Cardiac fibroblast (primary cell): ENCODE results near the gene ARHGDIA.

Experiments used
- DNase-seq, 2 donors: peaks; one replicate each; pipeline versions ENCODE4 v3.0.0 to v3.0.0-alpha.2; 2010; ENCODE audit warnings: low read depth in 2 of 2
- H3K4me3 ChIP-seq, 2 donors: replicated peaks in 1 of 2; 1 replicate in 1 of 2; 2 replicates in 1 of 2; pipeline ENCODE4 v1.5.1; 2011; ENCODE audit warnings: low read depth in 2 of 2, low read length in 2 of 2, mild to moderate bottlenecking in 2 of 2, moderate library complexity in 1 of 2
- CTCF ChIP-seq: IDR thresholded peaks from one replicate; pipeline ENCODE4 v1.5.1; 2011; ENCODE audit warnings: low read depth, mild to moderate bottlenecking, low read length, inconsistent platforms

ARHGDIA gene

GRCh38 chr17:81821603-81822311, 49.4 kb downstream of the ARHGDIA start:
- DNase-seq = peak; percentile 56 to 74
- TF ChIP-seq CTCF = peak; percentile 59
- no peak overlapping the region for H3K4me3 ChIP-seq

GRCh38 chr17:81821147-81821546, 50.0 kb downstream of the ARHGDIA start:
- TF ChIP-seq CTCF = no peak
- DNase-seq = no peak
- no peak overlapping the region for H3K4me3 ChIP-seq

- no peak for TF ChIP-seq CTCF
- H3K4me3 ChIP-seq = no peak overlapping the region
- no peak for DNase-seq
Measured at GRCh38 chr17:81819708-81820107, 51.4 kb downstream of the ARHGDIA start.

GRCh38 chr17:81817758-81818147, 53.4 kb downstream of the ARHGDIA start:
- H3K4me3 ChIP-seq = no peak overlapping the region
- no peak for DNase-seq
- no peak for TF ChIP-seq CTCF
